Gastroesophageal sphincter (tissue), 4 donors: ENCODE results near the gene PODXL2. TPM values are rescaled to one million over a fixed set of nuclear protein-coding genes. Genes with fewer than 3 reads are reported as not detected.

ENCODE experiments used
- ATAC-seq: fragments of 150-250 bp; one replicate; pipeline ENCODE4 v1.9.1; 2016; ENCODE audit warnings: mild to moderate bottlenecking, moderate library complexity
- H3K27ac ChIP-seq, 4 donors: fragments of 200-600 bp; sonication (generic) in 3 of 4; 1 replicate in 3 of 4; 2 replicates in 1 of 4; pipeline ENCODE4 v1.5.1; 2016 to 2019
- H3K27me3 ChIP-seq: fragments of 200-600 bp; sonication (generic); one replicate; pipeline ENCODE4 v1.5.1; 2019
- H3K36me3 ChIP-seq, 2 donors: fragments of 200-600 bp; sonication (generic); one replicate each; pipeline ENCODE4 v1.5.1; 2019; ENCODE audit warnings: control low read depth in 1 of 2
- H3K4me1 ChIP-seq, 3 donors: fragments of 200-600 bp; sonication (generic); 1 replicate in 2 of 3; 2 replicates in 1 of 3; pipeline ENCODE4 v1.5.1; 2016 to 2019; ENCODE audit warnings: control low read depth in 2 of 3
- H3K4me3 ChIP-seq, 2 donors: fragments of 200-600 bp; sonication (generic); one replicate each; pipeline ENCODE4 v1.5.1; 2019; ENCODE audit warnings: mild to moderate bottlenecking in 1 of 2, moderate library complexity in 1 of 2
- H3K9me3 ChIP-seq, 3 donors: fragments of 200-600 bp; sonication (generic); one replicate each; pipeline ENCODE4 v1.5.1; 2017 to 2019; ENCODE audit warnings: control low read depth in 2 of 3
- CTCF ChIP-seq, 4 experiments: fragments of 200-600 bp in 2 of 4; fragments of 450-650 bp in 2 of 4; sonication (generic) in 1 of 4; IDR thresholded peaks; one replicate each; pipeline ENCODE4 v1.5.1; 2017 to 2019; ENCODE audit warnings: antibody characterized with exemption in 4 of 4, mild to moderate bottlenecking in 2 of 4, moderate library complexity in 2 of 4
- EP300 ChIP-seq: sonication (generic); formaldehyde crosslinking; IDR thresholded peaks from one replicate; pipeline ENCODE4 v1.6.1; 2017; ENCODE audit warnings: antibody characterized with exemption, mild to moderate bottlenecking
- POLR2A ChIP-seq, 2 donors: fragments of 450-650 bp; IDR thresholded peaks; one replicate each; pipeline ENCODE4 v1.6.1; 2017; ENCODE audit warnings: antibody characterized with exemption in 2 of 2, mild to moderate bottlenecking in 2 of 2, moderate library complexity in 1 of 2
- POLR2AphosphoS5 ChIP-seq: sonication (generic); formaldehyde crosslinking; IDR thresholded peaks from one replicate; pipeline ENCODE4 v1.6.1; 2017; ENCODE audit warnings: antibody characterized with exemption
- WGBS, 2 donors: methylation state at CpG; one replicate each; pipeline ENCODE4 v1.1.5; 2018; ENCODE audit warnings: low coverage in 1 of 2; 5-methylcytosine and 5-hydroxymethylcytosine counted together
- total RNA-seq, 4 donors: library from RNA; depleted of rRNA; stranded (reverse); fragments of >200 nt; gene quantifications; one replicate each; pipeline ENCODE4 v1.1.0, GENCODE V29; 2016

Gene PODXL2
- total RNA-seq, 4 donors from 2014 or later, result 1.9 to 2.8 (median 2.3) TPM

GRCh38 chr3:127692501-127693335, 63.7 kb downstream of the PODXL2 start:
- H3K27ac ChIP-seq, result peak overlapping the region in 1 of 4 donors; percentile 6
- no peak overlapping the region for H3K4me3 ChIP-seq
- H3K27me3 ChIP-seq, result no peaks in the 10 kb centered on the region
- H3K4me1 ChIP-seq, result peaks cover 2 to 58% (median 29%) of the 10 kb centered on the region in 3 donors
- no peaks in the 10 kb centered on the region for H3K9me3 ChIP-seq
- TF ChIP-seq POLR2AphosphoS5 (no peak), POLR2A (IDR thresholded peaks at IDR 0.05) (no peak), EP300 (no peak), CTCF (IDR thresholded peaks at IDR 0.05) (no peak)
- no peak for ATAC-seq
- WGBS, 2 donors, result 81 to 83% methylated on average over 8 to 20 of the region's 21 CpGs
- H3K36me3 ChIP-seq, result peaks cover 0 to 36% of the 10 kb centered on the region in 2 donors

- no peak for ATAC-seq
- H3K36me3 ChIP-seq, result peaks cover 0 to 36% of the 10 kb centered on the region in 2 donors
- TF ChIP-seq POLR2A (IDR thresholded peaks at IDR 0.05) (no peak), EP300 (no peak), CTCF (IDR thresholded peaks at IDR 0.05) (no peak), POLR2AphosphoS5 (no peak)
- 92 to 93% methylated on average over 5 to 7 of the region's 7 CpGs for WGBS, 2 donors
- peaks cover 6 to 58% (median 36%) of the 10 kb centered on the region in 3 donors for H3K4me1 ChIP-seq
- no peaks in the 10 kb centered on the region for H3K27me3 ChIP-seq
- no peaks in the 10 kb centered on the region for H3K9me3 ChIP-seq
- H3K27ac ChIP-seq, result peak overlapping the region in 1 of 4 donors; percentile 6
- no peak overlapping the region for H3K4me3 ChIP-seq
These were observed 64.4 kb downstream of the PODXL2 start for GRCh38 chr3:127693336-127693843.

- peaks cover 12 to 58% (median 44%) of the 10 kb centered on the region in 3 donors for H3K4me1 ChIP-seq
- no peaks in the 10 kb centered on the region for H3K27me3 ChIP-seq
- no peaks in the 10 kb centered on the region for H3K9me3 ChIP-seq
- no peak for ATAC-seq
- 52% methylated on average over 4 of the region's 17 CpGs; no CpG with 5 or more reads in 1 of the 2 donors for WGBS, 2 donors
- peak overlapping the region in 1 of 4 donors; percentile 31 for H3K27ac ChIP-seq
- peaks cover 0 to 36% of the 10 kb centered on the region in 2 donors for H3K36me3 ChIP-seq
- TF ChIP-seq EP300 (no peak), POLR2AphosphoS5 (no peak), CTCF (IDR thresholded peaks at IDR 0.05) (peak in 3 of 4 experiments; percentile 28 to 41 (median 29))
- no peak overlapping the region for H3K4me3 ChIP-seq
These were observed 65.7 kb downstream of the PODXL2 start for GRCh38 chr3:127694467-127695215.

GRCh38 chr3:127697551-127698240, 68.7 kb downstream of the PODXL2 start:
- TF ChIP-seq CTCF (IDR thresholded peaks at IDR 0.05), result no peak
- peak; percentile 93 for TF ChIP-seq POLR2AphosphoS5
- TF ChIP-seq EP300, result no peak
- TF ChIP-seq POLR2A (IDR thresholded peaks at IDR 0.05), result peak in 1 of 2 donors; percentile 32
- H3K4me1 ChIP-seq, result peaks cover 10 to 68% (median 45%) of the 10 kb centered on the region in 3 donors
- H3K27me3 ChIP-seq, result no peaks in the 10 kb centered on the region
- ATAC-seq, result peak; percentile 85
- peaks cover 0 to 21% of the 10 kb centered on the region in 2 donors for H3K36me3 ChIP-seq
- WGBS, 2 donors, result 0 to 5% methylated on average over 1 to 4 of the region's 16 CpGs
- peak overlapping the region in 1 of 2 donors; percentile 36 for H3K4me3 ChIP-seq
- peak overlapping the region; percentile 67 to 96 (median 92) for H3K27ac ChIP-seq
- no peaks in the 10 kb centered on the region for H3K9me3 ChIP-seq
